GM19238 (cell line): ENCODE measurements around the gene EHD2.
A peak's percentile ranks its signal among the peaks of the same experiment; 100 is the strongest.
"Not testable (repeated sequence)": the region's sequence is repeated elsewhere in the genome, so short reads cannot be mapped to it uniquely, and the experiment has no call there.

Experiments
- DNase-seq: peaks from one replicate; pipeline ENCODE4 v3.0.0; 2011; ENCODE audit warnings: low spot score; ENCODE audit not compliant: insufficient read length

EHD2 gene, protein sequence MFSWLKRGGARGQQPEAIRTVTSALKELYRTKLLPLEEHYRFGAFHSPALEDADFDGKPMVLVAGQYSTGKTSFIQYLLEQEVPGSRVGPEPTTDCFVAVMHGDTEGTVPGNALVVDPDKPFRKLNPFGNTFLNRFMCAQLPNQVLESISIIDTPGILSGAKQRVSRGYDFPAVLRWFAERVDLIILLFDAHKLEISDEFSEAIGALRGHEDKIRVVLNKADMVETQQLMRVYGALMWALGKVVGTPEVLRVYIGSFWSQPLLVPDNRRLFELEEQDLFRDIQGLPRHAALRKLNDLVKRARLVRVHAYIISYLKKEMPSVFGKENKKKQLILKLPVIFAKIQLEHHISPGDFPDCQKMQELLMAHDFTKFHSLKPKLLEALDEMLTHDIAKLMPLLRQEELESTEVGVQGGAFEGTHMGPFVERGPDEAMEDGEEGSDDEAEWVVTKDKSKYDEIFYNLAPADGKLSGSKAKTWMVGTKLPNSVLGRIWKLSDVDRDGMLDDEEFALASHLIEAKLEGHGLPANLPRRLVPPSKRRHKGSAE

DNA sequence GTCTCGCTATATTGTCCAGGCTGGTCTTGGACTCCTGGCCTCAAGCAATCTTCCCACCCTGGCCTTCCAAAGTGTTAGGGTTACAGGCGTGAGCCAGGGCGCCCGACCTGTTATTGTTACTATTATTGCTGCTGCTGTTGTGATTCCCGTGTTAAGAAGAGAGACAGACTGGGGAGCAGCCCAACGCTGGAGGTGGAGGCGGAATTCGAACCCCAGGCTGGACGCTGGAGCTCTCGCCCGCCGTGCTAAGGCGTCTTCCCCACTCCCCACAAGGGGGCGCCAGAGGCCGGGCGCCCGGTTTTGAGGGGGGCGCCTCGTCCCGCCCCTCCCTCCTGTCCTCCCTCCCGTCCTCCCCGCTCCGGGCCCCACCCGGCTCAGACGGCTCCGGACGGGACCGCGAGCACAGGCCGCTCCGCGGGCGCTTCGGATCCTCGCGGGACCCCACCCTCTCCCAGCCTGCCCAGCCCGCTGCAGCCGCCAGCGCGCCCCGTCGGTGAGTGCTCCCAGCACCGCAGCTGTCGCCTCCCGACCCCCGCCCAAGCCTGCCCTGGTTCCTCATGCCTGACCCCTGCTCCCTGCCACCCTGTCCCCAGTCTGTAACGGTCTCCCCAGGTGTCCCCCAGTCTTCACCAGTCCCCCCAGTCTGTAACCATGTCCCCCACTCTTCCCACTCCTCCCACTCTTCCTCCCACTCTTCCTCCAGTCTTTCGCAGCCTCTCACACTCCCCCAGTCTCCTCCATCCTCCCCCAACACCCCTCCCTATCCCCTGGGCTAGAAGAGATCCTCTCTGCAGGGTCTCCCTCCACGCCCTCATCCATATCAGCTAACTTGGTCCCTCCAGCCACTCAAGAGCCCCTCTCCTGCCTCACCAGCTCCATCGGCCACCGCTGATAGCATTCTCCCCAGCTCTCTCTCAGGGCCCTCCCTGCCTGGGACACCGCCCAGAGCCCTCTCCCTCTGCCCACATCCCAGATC lies at the start of gene EHD2:
Gene EHD2, plus strand, starts transcription at position 377 of the 976 bp plus-strand sequence. CDS start 3,191 bp downstream, outside the sequence.
- peak; percentile 42 for DNase-seq

DNA sequence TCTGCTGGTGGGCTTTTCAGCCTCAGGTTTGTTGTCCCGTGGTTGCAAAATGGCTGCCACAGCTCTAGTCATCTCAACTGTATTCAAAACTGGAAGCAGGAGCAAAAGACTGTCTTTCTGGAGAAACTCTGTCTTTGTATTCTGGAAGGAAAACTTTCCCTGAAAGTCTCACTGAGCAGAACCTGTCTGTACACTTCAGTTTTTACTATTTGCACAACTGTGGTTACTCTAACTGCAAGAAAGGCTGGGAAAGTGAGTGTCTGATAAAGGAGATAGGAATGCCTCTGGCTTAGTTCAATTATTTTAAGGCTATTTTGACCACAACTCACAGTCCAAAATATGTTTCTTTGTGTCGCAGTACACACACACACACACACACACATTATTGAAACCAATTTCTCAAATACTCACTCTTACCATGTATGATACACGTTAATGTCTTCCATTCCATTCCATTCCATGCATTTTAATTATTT lies 49.7 kb upstream of the EHD2 start:
- DNase-seq, result no peak

DNA sequence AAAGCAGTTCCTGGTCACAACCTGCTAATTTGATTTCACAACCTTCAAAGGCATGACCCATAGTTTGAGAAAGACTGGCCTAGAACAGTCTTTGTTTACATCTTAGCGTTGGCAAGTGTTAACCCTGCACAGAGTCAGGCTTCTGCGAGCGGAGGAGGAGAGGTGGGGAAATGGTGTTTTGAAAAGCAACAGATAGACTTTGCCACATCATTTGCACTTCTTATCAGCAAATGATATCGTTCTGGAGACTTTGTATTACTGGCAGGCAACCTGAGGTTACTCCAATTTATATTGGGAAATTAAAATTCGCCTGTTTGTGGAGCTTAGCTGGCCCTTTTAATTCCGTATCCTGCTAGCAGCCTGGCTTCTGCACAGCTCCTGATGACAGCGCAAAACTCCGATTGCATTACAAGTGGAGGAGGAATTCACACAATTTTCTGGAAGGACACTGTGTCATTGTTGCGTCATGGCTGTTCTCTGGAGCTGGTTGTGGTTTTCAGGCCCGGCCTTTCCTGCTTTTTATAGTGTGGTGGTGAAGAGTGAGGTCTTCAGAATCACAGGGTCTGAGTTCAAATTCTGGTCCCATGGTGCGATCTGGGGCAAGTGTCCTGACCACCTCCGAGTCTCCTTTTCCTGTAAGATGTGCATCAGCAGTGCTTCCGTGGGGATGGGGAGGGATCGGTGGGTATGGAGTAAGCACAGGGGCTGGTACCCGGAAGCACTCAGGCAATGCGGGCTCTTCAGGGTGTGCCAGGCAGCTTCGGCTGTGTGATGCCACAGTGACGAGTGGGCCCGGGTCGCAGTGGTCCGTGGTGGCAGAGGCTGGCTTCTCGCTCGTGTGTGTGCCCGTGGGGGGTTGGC lies 49.1 kb upstream of the EHD2 start:
- DNase-seq, result no peak

DNA sequence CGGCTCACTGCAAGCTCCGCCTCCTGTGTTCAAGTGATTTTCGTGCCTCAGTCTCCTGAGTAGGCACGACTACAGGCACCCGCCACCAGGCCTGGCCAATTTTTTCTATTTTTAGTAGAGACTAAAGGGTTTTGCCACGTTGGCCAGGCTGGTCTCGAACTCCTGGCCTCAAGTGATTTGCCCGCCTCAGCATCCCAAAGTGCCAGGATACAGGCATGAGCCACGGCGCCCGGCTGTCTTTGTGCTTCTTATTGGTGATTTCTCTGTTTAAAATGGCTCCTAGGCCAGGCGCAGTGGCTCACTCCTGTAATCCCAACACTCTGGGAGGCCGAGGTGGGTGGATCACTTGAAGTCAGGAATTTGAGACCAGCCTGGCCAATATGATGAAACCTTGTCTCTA lies 44.7 kb upstream of the EHD2 start:
- not testable (repeated sequence) for DNase-seq

DNA sequence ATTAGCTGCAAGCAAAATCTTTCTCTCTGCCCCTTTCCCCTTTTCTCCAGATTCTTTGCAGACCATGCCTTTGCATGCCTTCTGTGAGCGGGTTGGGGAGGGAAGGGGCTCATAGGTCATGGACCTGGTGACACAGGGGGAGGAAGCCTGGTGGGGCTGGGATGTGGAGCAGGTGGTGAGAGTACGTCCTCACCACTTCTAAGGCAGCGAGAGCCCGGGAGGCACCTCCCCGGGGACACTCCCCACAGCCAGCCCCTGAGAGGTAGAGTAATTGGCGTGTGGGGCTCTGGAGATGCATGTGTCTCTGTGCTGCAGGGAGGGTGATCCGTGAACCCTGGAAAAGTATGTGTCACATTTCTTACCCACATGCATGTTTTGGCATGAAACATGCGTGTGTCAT lies 42.5 kb upstream of the EHD2 start:
- DNase-seq, result no peak

DNA sequence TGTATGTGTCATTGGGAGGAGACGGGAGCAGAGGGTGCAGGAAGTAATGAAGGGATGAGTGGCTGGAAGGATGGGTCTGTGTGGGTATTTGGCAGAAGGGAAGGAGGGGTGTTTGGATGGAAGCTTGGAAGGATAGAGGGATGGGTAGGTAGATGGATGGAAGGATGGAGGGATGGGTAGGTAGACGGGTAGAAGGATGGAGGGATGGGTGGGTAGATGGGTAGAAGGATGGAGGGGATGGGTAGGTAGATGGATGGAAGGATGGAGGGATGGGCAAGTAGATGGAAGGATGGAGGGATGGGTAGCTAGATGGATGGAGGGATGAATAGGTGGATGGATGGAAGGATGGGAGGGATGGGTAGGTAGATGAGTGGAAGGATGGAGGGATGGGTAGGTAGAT lies 41.7 kb upstream of the EHD2 start:
- no peak for DNase-seq

DNA sequence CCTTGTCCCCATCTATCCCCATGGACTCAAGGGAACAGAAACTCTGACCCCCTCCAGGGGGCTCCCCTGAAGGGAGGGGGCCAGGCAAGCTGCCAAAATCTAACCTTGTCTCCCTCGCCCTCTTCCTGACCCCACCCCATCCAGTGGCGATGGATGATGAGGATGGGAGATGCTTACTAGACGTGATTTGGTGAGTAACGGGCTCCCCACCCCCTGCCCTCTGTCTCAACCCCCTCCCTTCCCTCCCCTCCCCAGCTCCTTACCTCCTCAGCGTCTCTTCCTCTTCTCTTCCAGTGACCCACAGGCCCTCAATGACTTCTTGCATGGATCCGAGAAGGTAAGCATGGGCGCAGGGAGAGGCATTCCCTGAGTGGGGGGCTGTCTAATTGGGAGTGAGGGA lies 39.8 kb upstream of the EHD2 start:
- DNase-seq, result no peak

DNA sequence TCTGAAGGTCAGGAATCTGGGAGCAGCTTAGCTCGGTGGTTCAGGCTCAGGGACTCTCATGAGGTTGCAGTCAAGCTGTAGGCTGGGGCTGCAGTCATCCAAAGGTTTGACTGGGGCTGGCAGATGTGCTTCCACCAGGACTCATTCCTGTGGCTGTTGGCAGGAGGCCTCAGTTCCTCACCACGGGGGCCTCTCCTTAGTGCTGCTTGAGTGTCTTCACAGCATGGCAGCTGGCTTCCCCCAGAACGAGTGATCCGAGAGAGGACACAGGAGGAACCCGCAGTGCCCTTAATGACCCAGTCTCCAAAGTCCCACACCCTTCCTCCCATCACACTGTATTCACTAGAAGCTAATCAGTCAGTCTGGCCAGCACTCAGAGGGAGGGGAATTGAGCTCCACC lies 38.7 kb upstream of the EHD2 start:
- no peak for DNase-seq

DNA sequence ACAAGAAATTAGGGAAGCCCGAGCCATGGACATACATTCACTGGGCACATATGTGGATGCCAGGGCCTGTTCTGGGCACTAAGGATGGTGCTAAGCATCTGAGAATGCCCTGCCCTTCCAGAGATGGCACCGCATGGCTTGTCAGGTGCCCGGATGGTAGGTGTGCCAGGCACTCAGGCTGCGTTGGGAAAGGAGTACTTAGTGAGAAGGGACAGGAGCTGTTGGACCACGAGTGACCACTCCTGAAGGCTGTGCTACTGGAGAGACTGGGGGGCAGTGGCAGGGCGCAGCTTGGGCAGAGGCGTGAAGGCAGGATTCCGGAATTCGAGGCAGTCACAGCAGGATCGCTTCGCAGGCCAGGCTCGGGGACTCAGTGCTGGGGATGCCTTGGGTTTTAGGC lies 38.0 kb upstream of the EHD2 start:
- DNase-seq, result no peak

DNA sequence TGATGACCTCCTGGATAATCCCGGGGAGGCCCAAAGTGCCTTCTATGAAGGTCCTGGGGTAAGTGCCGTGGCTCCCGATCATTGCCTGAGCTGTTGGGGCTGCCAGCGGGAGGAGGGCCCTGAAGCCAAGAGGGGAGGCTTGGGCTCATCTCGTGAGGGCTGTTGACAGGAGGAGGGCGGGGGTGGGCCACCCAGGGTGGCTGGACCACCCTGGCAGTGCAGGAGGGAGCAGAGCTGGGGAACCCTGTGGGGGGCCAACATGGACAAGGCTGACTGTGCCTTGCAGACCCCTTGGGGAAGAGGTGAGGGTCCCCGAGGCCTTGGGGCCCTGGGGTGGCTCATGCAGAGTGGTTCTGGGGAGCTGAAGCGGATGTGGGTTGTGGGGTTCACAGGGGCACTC lies 37.4 kb upstream of the EHD2 start:
- no peak for DNase-seq

DNA sequence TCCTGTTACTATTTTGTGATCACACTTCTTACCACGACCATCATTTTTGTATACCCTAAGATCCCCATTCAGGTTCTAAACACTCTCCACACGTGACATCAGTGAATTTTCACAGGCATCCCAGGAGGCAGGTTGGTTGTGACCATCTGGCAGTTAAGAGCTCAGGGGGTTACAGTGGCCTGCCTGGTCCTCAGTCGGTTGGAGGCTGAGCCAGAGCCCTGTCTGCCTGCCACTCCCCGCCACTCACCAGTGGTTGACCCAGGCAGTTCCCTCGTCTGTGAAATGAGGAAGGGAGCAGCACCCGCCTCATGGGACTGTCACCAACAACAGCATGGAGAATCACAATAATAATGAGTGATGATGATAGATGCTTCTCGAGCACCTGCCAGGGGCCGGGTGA lies 36.4 kb upstream of the EHD2 start:
- no peak for DNase-seq

DNA sequence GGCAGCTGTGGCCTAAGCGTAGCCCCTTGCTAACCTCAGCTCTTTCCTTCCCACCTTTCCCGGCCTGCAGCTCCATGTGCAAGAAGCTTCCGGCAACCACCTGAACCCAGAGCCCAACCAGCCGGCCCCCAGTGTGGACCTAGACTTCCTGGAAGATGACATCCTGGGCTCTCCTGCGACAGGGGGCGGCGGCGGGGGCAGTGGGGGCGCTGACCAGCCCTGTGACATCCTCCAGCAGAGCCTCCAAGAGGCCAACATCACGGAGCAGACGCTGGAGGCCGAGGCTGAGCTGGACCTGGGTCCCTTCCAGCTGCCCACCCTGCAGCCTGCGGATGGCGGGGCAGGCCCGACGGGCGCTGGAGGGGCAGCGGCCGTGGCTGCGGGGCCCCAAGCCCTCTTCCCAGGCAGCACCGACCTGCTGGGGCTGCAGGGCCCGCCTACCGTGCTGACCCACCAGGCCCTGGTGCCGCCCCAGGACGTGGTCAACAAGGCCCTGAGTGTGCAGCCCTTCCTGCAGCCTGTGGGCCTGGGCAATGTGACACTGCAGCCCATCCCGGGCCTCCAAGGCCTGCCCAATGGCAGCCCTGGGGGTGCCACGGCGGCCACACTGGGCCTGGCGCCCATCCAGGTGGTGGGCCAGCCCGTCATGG lies 33.8 kb upstream of the EHD2 start:
- no peak for DNase-seq

DNA sequence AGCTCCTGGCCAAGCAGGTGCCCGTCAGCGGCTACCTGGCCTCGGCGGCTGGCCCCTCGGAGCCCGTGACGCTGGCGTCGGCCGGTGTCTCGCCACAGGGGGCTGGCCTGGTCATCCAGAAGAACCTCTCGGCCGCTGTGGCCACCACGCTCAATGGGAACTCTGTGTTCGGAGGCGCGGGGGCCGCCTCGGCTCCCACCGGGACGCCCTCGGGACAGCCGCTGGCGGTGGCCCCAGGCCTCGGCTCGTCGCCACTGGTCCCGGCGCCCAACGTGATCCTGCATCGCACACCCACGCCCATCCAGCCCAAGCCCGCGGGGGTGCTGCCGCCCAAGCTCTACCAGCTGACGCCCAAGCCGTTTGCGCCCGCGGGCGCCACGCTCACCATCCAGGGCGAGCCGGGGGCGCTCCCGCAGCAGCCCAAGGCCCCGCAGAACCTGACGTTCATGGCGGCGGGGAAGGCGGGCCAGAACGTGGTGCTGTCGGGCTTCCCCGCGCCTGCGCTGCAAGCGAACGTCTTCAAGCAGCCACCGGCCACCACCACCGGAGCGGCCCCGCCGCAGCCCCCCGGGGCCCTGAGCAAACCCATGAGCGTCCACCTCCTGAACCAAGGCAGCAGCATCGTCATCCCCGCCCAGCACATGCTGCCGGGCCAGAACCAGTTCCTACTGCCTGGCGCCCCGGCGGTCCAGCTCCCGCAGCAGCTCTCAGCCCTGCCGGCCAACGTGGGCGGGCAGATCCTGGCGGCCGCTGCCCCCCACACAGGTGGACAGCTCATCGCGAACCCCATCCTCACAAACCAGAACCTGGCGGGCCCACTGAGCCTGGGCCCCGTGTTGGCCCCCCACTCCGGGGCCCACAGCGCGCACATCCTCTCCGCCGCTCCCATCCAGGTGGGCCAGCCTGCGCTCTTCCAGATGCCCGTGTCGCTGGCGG lies 33.0 kb upstream of the EHD2 start:
- no peak for DNase-seq

DNA sequence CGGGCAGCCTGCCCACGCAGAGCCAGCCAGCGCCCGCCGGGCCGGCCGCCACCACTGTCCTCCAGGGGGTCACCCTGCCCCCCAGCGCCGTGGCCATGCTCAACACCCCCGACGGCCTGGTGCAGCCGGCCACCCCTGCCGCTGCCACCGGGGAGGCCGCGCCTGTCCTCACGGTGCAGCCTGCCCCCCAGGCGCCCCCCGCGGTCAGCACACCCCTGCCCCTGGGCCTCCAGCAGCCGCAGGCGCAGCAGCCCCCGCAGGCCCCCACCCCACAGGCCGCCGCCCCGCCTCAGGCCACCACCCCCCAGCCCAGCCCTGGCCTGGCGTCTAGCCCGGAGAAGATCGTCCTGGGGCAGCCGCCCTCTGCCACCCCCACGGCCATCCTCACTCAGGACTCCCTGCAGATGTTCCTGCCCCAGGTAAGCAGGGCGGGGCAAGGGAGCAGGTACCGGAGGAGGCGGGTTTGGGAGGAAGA lies 32.3 kb upstream of the EHD2 start:
- DNase-seq, result no peak

DNA sequence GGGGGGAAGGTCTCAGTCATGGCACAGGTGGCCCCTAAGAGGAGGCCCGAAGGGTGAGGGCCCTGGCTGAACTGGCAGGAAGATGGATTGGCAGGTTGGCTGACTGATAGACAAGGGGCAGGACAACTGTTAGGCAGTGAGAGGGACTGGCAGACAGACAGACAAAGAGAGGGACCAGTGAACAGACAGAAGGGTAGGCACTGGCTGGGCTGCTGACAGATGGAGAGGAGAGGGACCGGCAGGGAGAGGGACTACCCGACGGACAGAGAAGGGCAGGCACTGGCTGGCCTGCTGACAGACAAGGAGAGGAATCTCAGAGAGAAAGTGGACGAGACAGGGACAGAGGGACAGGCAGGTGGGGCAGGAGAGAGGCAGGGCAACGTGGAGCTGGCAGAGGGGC lies 31.8 kb upstream of the EHD2 start:
- no peak for DNase-seq

DNA sequence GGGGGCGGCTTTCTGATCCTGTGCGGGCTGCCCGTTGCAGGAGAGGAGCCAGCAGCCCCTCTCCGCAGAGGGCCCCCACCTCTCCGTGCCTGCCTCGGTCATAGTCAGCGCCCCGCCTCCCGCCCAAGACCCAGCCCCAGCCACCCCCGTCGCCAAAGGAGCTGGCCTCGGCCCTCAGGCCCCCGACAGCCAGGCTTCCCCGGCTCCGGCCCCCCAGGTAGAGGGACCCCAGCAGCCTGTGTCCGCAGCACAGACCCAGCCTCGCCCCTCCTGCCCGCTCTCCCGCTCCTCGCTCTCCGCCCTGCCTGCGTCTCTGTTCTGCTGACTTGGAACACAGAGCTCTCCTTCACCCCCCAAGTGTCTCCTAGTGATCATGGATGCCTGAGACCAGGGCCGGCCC lies 31.3 kb upstream of the EHD2 start:
- no peak for DNase-seq

DNA sequence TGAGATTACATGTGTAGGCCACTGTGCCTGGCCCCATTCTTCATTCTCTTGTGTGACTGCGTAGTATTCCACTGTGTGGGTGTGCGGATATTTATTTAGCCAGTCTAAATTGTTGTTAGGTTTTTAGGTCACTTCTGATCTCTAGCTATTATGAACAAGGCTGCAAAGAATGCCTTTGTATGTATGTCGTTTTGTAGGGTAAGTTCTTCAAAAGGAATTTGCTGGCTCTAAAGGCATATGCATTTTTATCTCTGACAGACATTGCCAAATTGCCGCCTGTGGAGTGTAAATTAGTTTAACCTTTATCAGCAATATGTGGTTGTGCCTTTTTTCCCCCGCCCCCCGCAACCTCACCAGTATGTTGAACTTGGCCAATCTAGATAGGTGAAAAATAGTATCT lies 30.3 kb upstream of the EHD2 start:
- DNase-seq, result no peak

DNA sequence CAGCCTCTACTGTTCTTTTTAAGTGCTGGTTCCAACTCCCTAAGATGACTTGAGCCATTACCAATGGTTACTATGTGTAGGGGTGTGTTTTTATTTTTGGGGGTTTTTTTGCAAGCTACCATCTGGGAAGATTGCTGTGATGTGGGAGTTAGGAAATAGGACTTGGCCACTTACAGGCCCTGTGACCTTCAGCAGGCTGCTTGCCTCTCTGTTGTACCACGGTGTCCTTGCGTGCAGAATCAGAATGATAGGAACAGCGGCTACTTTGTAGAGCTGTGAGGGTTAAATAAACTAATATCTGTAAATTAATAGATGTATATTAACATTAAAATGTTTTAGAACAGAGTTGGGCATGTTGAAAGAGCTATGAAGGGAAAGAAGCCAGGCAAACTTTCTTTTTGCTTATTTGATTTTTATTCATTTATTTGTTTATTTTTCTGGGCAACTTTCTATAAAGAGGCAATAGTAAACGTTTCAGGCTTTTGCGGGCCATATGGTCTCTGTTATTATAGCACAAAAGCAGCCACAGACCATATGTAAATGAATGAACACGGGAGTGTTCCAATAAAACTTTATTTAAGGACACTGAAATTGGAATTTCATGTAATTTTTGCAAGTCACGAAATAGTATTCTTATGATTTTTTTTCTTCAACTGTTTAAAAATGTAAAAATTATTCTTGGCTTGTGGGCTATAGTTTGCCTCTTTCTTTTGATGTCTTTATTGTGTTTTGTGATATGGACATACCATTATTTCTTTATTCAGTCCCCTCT lies 26.4 kb upstream of the EHD2 start:
- no peak for DNase-seq

DNA sequence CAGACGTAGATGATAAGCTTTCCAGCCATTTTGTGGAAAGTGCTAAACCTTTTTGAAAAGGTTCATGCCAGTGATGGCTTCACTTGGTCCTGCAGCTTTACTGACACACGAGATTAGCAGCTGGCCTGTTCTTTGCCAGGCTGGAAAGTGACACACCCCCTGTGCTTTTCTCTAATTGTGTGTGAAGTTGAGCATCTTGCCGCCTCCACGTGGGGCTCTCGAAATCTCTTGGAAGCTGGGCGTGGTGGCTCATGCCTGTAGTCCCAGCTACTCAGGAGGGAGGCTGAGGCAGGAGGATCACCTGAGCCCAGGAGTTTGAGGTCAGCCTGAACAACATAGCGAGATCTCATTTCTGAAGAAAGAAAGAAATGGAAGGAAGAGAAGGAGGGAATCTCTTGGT lies 25.3 kb upstream of the EHD2 start:
- DNase-seq, result no peak
